HEK293T (cell line): ENCODE data around the gene ZNF565.

Experiments used
- ARNT ChIP-seq: fragments of 450-650 bp; IDR thresholded peaks from 2 replicates; pipeline ENCODE4 v1.6.1; 2017; ENCODE audit warnings: mild to moderate bottlenecking
- BHLHE40 ChIP-seq: fragments of 450-650 bp; IDR thresholded peaks from 2 replicates; pipeline ENCODE4 v1.6.1; 2016; ENCODE audit warnings: mild to moderate bottlenecking, moderate library complexity, borderline replicate concordance
- ELF4 ChIP-seq: fragments of 450-650 bp; IDR thresholded peaks from 2 replicates; pipeline ENCODE4 v1.6.1; 2017; ENCODE audit warnings: antibody characterized with exemption
- FOXK2 ChIP-seq: fragments of 450-650 bp; IDR thresholded peaks from 2 replicates; pipeline ENCODE4 v1.6.1; 2016; ENCODE audit warnings: mild to moderate bottlenecking
- FOXM1 ChIP-seq: fragments of 450-650 bp; IDR thresholded peaks from 2 replicates; pipeline ENCODE4 v1.6.1; 2017; ENCODE audit warnings: mild to moderate bottlenecking, borderline replicate concordance
- L3MBTL2 ChIP-seq: fragments of 450-650 bp; conservative IDR thresholded peaks from 2 replicates; pipeline ENCODE4 v1.6.1; 2016; ENCODE audit warnings: mild to moderate bottlenecking
- LEF1 ChIP-seq: fragments of 450-650 bp; IDR thresholded peaks from 2 replicates; pipeline ENCODE4 v1.6.1; 2017; ENCODE audit warnings: mild to moderate bottlenecking, borderline replicate concordance
- SP1 ChIP-seq: fragments of 450-650 bp; IDR thresholded peaks from 2 replicates; pipeline ENCODE4 v1.6.1; 2017
- SUZ12 ChIP-seq: fragments of 450-650 bp; IDR thresholded peaks from 2 replicates; pipeline ENCODE4 v1.6.1; 2016; ENCODE audit warnings: mild to moderate bottlenecking
- TARDBP ChIP-seq: fragments of 450-650 bp; IDR thresholded peaks from 2 replicates; pipeline ENCODE4 v1.6.1; 2016
- TF ChIP-seq, protein P1 (sequence below): fragments of 450-650 bp; IDR thresholded peaks from 2 replicates; pipeline ENCODE4 v1.6.1; 2016

DNA sequence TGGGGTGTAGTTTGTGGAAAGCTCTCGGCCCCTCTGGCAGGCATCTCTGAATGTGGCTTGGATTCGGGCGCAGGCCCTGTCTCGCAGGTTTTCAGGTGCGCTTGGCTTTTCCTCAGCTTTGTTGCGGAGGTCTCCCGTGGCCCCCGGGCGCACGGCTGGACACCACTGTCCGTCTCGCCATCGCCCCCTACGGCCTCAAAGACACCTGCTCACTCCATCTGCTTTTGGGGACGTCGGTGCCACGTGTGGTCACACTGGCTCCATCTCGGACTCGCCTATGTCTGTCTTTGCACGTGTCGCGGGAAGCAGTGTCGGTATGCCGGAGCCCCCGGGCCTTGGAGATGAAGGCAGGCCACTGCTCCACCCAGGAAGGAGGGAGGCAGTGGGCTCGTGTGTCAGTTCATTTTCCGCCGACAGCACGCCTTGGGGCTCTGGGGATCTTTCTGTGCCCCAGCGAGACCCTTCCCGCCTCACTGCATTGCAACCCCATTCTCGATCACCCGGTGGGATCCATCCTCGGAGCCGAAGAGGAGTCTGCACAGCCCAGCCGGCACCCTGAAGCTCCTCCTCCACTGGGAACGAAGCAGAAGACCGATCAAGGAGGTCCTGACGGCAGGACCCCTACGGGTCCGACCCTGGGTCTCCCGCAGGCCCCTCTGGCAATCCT is 42.5 kb upstream of the ZNF565 start:
- TF ChIP-seq LEF1, result no peak
- no peak for TF ChIP-seq SP1
- TF ChIP-seq BHLHE40, result no peak
- no peak for TF ChIP-seq SUZ12
- no peak for TF ChIP-seq L3MBTL2
- no peak for TF ChIP-seq FOXM1
- TF ChIP-seq TARDBP, result no peak
- no peak for TF ChIP-seq ELF4
- no peak for TF ChIP-seq ARNT
- no peak for TF ChIP-seq FOXK2
- TF ChIP-seq, protein P1, sequence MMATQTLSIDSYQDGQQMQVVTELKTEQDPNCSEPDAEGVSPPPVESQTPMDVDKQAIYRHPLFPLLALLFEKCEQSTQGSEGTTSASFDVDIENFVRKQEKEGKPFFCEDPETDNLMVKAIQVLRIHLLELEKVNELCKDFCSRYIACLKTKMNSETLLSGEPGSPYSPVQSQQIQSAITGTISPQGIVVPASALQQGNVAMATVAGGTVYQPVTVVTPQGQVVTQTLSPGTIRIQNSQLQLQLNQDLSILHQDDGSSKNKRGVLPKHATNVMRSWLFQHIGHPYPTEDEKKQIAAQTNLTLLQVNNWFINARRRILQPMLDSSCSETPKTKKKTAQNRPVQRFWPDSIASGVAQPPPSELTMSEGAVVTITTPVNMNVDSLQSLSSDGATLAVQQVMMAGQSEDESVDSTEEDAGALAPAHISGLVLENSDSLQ, result no peak
